NCI-H146 treated with DMSO at 0.1 percent for 48 hours (cell line): ENCODE measurements around the gene SMIM35.

ENCODE experiments used
- DNase-seq: peaks from one replicate; lab custom pipeline; 2025; ENCODE audit not compliant: unreplicated experiment; lab: John Stamatoyannopoulos, UW

Gene SMIM35

GRCh38 chr11:118111019-118111743 is 24.4 kb upstream of the SMIM35 start:
- no peak for DNase-seq

DNA sequence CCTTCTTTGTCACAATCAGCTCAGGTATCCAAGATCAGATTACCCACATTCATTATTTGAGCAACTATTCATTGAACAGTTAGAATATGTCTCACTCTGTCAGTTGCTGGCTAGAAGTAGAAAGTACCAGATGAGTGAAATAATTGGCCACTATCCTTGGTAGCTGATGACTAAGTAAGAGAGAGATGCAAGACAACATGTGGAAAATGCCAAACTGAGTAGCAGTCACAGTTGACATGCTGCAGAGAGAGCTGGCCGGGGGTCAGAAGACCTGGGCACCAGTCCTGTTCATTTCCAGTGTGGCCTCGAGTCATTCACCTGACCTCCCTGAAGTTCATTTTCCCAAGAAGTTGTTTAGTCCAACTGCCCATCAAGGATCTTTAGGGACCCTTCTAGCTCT is 22.5 kb upstream of the SMIM35 start:
- no peak for DNase-seq

DNA sequence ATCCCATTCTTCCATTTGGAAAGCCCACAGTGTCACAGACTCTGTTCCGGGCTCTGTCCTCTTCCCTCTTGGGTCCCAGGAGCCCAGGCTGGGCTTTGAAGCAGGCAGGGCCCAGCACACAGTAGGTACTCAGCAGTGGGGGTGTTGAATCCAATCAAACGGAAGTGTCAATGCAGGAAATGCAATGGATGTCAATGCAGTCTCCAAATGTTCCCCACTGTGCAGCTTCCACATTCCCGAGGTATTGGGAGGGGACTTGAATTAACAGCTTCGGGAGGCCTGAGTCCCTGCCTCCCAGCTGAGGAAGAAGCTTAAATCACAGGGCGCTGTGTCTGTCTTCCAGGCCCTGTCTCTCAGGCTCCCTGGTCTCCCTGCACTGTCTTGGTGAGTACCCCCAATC is 21.8 kb upstream of the SMIM35 start:
- no peak for DNase-seq

- no peak for DNase-seq
Measured at GRCh38 chr11:118106789-118107335, 20.1 kb upstream of the SMIM35 start.

DNA sequence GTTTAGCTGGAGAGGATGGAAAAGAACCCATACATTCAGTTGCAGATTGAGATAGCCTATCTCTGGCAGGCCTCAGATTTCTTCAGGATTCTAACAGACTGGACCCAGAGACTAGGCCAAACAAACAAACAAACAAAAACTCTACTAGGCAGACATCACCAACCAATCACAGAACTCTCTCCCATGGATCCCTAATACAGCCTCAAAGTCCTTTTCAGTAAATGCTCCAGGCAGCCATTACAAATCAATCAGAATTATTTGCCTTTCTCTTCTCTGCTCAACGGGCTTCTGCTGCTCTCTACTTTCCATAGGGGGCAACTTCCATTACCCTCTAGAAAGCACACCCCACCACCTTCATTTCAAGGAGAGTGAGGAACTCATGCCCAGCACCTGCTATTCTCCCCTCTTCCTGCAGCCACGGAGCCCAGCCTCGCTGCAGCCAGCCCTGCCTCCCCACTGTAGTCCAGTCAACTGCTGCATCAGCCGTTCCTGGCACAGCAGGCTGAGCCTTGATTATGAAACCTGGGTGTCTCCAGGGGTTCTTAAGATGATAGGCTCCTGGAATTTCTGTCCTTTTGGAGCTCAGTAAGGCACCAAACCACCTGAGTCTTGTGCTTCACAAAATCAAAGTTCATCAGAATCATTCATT is 19.0 kb upstream of the SMIM35 start:
- no peak for DNase-seq

- no peak for DNase-seq
Measured at GRCh38 chr11:118104491-118104890, 17.7 kb upstream of the SMIM35 start.

- DNase-seq: no peak
Measured at GRCh38 chr11:118102721-118103261, 16.0 kb upstream of the SMIM35 start.

DNA sequence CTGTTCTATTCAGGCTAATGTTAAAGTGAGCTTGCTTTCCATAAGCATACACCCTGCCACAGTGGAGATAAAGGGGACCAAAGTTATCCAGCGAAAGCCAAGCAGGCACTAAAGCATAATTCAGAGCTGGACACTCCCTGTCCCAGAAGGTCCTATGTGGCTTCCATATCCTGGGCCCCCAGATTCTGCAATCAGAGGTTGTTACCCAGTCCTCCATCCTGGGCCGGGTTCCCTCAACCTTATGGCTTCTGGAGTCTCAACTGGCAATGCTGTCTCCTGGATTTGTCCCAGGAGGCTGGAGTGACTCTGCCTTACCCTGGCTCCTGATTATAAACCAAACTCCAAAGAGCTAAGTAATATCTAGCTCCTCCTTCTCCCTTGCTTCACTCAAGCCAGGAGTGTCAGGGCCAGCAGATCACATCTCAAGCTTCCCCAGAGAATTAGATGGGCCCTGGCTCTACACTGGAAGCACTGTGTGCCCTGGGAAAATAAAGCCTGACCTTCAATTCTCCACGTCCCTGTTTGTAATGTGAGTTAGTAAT is 14.0 kb upstream of the SMIM35 start:
- DNase-seq: no peak

DNA sequence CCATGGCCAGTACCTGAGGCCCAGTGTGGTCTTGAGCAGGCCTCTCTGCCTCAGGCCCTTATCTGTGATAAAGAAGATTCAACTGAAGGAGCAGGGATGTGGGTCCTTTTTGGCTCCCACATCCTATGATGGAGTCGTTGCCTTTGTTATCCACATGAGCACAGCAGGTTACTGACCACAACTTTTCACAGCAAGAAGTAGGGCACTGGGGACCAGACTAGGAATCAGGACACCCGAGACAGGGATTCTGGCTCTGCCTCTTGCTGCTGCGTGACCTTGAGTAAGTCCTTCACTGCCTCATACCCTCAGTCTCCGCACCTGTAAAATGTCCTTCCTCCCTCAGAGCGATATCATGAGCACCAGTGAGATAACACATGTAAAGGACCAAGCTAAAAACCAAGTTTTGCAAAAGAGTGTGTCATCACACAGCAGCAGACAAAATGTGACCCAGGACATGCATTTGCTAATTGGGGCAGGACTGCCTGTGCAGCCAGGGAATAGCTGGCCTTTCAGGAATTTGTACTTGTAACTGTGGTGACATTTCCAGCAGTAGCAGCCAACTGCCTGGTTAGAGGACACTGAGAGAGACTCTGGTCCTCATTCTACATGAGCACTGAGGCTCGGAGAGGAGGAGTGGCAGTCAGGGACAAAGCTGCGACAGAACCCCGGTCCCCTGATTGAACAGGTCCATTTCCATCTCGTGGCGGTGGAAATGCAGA is 13.2 kb upstream of the SMIM35 start:
- DNase-seq: no peak

- DNase-seq: no peak
Measured at GRCh38 chr11:118098996-118099837, 12.5 kb upstream of the SMIM35 start.

GRCh38 chr11:118095967-118096367 is 9.2 kb upstream of the SMIM35 start:
- no peak for DNase-seq

DNA sequence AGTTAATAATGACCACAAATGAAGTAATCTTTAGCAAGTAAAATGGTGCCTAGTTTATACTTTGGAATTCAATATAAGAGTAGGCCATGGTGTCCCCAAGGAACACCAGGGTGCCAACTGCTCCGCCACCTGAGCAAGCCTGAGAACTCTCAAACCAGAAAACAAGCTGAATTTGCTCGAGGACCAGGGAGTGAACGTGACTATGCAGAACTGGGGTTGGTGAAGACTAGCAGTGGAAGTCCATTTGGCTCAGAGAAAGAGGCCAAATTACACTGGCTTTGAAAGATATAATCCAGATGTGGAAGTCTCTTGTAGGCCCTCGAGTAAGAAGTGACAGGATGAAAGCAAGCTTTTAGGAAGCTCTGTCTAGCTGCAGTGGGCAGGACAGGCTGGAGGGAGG is 8.7 kb upstream of the SMIM35 start:
- DNase-seq: no peak

- DNase-seq: no peak
Measured at GRCh38 chr11:118092907-118093571, 6.3 kb upstream of the SMIM35 start.

DNA sequence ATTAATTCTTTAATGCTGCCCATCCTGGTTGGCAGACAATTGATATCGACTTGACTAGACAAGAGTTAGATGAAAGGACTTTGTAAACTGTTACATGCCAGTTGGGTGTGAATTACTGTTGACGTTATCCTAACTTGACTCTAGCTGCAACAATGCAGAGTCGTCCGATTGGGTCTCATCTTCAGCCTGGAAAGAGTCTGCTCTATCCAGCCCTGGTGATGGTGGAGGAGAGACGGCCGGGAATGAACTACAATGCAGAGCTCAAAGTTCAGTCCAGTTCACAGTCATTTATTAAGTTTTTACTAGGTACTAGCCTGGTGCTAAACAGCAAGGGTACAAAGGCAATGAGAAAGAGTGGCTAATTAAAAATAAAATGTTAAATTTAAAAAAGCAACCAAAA is 4.9 kb upstream of the SMIM35 start:
- DNase-seq: no peak

DNA sequence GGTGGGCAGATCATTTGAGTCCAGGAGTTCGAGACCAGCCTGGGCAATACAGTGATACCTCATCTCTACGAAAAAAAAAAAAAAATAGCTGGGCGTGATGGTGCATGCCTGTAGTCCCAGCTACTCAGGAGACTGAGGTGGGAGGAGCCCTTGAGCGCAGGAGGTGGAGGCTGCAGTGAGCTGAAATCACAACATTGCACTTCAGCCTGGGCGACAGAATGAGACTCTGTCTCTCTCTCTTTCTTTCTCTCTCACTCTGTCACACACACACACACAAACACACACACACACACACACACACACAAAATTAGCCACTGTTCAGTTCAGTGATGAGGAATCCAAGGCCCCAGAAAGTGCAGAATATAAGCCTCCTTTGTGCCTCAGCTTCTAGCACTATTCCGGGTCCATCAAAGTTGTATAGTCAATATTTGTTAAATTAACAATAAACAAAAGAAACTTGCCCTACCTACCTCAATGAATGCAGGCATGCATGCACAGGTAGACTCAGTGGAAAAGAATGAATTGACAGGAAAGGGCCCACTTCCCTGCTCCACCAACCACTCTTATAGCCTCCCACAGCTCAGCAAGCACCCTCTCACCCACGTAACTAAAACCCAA is 3.9 kb upstream of the SMIM35 start:
- DNase-seq: no peak

GRCh38 chr11:118088531-118088930 is 1.8 kb upstream of the SMIM35 start:
- no peak for DNase-seq

DNA sequence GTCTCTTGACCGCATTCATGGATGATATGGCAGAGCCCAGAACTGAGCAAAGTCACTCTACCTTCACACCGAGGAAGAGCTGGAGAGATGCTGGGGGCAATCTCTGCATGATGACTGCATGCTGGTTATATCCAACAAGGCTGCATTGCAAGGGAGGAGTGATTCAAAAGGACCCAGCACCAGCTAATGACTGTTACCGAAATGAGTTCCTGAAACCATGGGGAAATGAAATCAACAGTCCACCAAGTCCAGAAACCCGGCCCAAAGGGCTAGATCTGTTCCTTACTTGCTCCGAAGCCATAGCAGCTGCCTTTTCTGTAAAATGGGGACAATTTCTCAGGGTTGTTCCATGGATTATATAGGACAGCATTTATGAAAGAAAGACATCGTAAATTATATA is 1.2 kb upstream of the SMIM35 start:
- DNase-seq: no peak

GRCh38 chr11:118084656-118085055 is 2.1 kb downstream of the SMIM35 start:
- no peak for DNase-seq

DNA sequence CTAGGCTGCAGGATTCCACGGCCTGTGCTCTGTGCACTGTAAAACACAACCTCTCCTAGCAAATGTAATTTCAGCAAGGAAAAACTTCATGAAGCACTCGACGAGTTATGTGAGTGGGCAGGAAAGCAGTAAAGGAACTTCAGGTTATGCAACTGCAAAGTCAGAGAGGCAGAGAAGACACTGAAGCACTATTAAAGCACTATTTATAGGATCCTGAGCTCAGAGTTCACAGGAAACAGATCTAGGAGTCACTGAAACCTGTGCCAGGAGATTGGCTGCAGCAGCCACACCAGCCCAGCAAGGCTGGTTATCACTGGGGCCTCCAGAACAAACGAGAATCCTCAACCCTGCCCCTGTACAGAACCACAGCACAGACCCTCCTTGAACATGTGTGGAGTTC is 2.5 kb downstream of the SMIM35 start:
- no peak for DNase-seq
